RKO (cell line): ENCODE measurements around the gene RABGEF1.
"Not testable (repeated sequence)": the region's sequence is repeated elsewhere in the genome, so short reads cannot be mapped to it uniquely, and the experiment has no call there.

Source experiments
- DNase-seq: peaks from one replicate; pipeline ENCODE4 v3.0.0-alpha.2; 2016; ENCODE audit warnings: low spot score

Gene RABGEF1

DNA sequence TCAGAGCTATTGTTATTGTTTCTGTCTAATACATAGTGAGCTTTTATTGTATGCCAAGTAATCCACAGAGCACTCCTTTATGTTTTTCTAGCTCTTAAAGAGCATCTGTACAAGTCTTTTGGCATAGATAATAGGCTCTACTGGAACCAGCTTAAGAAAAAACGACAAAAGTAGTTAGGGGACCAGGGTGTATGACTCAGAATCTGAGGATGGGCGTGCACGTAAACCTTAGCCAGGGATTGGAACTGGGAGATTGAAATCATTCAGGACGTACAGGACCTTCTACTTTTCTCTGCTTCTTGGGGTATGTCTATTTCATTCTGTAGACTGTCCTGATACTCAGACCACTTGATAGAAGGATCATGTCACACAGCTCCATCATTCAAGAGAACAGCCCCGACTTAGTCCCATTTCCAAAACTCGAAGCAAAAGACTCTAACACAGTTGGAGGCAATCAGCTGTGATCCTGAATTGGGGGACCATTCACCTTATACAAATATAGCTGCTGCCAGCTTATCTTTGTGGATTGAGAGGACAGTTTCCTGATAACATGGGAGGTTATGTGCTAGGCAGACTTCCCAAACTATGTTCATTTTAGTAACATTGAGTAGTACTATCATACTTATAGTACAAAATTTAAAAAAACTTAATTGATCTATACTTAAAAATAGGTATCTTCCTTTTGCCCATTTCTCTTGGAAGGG, 24.9 kb downstream of the RABGEF1 start:
- DNase-seq: not testable (repeated sequence)

DNA sequence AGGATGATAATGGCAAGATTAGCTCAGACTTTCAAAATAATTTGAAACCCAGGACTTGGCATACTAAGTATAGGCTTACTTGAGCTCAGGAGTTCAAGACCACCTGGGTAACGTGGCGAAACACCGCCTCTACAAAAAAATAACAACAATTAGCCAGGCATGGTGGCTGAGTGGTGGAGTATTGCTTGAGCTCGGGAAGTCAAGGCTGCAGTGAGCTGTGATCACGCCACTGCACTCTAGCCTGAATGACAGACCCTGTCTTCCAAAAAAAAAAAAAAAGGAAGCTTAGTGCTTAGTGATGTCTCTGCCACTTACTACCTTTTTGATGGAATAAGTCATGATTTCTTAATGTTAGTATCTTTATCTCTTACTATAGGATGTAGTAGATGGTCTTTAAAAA, 25.5 kb downstream of the RABGEF1 start:
- no peak for DNase-seq

DNA sequence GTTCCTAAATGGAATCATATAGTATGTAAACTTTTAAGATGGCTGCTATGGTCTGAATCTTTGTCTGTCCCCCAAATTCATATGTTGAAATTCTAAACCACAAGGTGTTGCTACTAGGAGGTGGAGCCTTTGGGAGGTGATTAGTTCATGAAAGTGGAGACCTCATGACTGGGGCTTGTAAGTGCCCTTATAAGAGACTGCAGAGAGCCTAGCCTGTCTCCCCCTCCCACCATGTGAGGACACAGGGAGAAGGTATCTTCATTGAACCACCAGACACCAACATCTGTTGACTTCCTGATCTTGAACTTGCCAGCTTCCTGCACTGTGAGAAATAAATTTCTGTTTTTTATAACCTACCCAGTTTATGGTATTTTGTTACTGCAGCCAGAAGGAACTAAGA, 27.0 kb downstream of the RABGEF1 start:
- not testable (repeated sequence) for DNase-seq

DNA sequence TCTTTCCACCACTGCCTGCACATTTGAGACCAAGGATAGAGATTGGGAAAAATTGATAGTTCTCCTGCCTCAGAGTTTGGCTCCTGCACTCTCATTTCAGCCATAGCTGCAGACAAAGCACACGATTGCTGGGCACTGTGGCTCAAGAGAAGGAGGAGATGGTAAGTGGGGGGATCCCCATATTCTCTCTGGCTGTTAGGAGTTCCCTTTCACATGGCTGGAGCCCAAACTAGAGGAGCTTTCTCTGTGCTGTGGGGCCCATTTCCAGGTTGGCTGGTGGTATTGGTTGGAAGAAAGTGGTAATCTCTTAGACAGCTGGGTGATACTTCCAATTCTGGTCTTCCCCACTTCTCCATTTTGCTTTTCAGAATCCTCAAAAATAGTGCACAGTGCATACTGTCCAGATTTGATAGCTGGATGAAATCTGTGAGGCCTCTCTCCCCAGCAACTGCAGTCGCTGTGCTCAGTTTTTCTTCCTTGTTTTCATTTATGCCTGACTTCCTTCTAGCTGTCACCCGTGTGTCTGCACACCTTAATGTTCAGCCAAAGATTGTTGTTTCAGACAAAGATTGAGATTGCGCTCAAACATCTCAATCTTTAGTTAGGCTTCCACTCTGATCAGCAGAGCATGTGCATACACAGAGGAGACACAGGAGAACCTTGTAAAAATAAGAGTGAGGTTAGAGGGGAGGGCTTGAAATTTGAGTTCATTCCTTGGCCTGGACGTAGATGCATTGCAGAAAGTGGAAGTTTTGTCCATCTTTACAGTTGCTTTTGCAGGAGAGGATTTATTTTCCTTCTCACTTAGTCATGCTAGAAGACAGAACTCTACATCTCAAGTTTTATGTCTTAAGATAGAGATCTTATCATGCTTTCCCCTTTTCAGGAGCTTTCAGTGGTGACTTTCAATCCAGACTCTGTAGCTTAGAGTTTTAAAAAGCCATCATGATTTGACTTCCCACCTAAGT, 28.6 kb downstream of the RABGEF1 start:
- no peak for DNase-seq

DNA sequence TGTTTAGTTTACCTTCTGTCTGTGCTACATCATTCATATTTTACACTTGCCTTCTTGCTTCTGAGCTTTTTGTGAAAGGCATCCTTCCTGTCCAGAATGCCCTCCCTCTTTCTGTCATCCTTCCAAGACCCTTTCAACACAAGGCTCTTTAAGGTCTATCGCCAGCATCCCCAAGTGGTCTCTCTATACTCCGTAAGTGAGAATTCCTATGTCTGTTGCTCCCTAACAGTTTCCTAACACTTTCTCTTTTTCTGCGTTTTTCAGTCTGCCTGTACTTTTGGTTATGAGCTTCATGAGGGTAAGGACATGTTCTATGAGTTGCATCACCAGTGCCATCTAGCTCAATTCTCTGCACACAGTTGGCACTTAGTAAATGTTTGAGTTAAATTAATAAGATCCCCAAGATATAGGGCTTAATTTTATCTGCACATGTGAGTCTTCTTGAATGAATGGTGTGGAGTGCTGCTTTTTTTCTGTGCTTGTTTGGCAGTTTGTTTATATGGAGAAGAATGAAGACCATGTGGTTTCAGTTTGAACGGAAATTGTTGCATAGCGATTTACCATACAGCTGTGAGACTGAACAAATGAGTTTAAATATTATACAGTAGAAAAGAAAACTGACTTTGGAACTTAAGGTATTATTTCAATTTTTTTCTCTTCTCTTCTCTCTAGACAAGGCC, 29.4 kb downstream of the RABGEF1 start:
- DNase-seq: no peak

DNA sequence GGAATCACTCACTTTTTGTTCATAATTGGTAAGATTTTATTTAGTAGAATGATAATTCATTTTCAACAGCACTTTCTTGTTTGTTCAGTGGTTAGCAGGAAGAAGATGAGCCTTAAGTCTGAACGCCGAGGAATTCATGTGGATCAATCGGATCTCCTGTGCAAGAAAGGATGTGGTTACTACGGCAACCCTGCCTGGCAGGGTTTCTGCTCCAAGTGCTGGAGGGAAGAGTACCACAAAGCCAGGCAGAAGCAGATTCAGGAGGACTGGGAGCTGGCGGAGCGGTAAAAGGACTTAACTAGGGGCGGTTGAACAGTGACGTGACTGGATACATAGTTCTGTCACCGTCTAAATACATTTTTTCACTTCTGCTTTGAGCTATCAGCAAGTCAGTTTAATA, 31.3 kb downstream of the RABGEF1 start:
- no peak for DNase-seq

DNA sequence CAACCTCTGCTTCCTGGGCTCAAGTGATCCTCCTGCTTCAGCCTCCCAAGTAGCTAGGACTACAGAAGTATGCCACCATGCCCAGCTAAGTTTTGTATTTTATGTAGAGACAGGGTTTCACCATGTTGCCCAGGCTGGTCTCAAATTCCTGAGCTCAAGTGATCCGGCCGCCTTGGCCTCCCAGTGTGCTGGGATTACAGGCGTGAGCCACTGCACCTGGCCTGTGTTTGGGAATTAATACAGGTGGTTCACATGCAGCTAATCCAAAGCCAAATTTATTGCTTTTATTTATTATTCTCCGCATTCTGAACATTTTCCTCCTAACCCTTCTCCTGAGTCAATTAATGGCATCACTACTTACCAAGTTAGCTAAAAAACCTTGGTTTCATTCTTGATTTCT, 33.2 kb downstream of the RABGEF1 start:
- not testable (repeated sequence) for DNase-seq

DNA sequence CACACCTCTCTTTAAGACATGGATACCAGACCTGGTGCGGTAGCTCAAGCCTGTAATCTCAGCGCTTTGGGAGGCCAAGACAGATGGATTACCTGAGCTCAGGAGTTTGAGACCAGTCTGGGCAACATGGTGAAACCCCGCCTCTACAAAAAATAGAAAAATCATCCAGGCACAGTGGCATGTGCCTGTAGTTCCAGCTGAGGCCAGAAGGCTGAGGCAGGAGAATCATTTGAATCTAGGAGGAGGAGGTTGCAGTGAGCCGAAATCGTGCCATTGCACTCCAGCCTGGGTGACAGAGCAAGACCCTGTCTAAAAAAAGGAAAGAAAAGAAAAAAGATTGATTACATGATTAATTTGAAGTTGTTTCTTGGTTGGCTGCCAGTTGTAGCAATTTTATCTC, 35.9 kb downstream of the RABGEF1 start:
- peak; percentile 14 for DNase-seq

DNA sequence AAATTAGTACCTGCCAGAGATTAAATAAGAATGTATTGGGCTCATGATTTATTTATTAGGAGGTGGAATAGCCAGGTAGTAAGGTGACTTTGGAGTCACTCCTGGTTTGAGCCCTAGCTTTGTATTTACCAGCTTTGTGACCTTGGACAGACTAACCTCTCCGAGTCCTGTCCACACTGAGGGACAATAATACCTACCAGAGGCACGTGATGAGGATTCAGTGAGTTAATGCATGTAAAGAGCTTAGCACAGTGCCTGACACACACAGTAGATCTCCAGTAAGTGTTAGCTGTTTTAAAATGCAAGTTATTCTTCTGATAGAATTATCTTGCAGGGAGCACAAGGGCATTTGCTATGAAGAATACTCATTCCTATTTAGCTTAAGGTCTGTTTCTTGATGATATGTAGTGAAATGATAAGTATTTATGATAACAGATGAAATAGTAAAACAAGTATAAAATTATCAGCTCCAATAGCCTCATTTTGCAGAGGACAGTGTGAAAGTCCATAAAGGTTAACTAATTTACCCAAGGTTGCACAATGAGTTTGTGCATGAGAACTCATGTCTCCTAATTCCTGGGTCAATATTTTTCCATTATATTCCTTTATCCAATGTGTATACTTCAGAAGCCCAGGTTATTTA, 36.4 kb downstream of the RABGEF1 start:
- no peak for DNase-seq

DNA sequence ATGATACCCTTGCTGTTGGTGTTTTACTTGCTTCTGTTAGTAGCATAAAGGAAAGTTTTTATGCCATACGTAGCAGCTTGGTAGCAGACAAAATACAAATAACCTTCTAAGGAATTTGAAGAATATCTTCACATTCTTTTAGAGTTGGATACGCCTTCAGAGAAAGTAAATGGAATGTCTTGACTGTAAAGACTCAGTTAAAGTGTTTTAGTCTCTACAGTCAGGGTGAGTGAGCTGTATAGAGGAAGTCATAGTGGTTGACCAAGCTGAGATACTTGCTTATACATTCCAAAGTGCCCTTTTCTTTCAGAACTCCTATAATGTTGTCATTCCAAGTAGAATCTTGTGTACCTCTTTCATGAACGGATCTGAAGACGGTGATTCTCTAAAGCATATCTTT, 37.7 kb downstream of the RABGEF1 start:
- DNase-seq: no peak

DNA sequence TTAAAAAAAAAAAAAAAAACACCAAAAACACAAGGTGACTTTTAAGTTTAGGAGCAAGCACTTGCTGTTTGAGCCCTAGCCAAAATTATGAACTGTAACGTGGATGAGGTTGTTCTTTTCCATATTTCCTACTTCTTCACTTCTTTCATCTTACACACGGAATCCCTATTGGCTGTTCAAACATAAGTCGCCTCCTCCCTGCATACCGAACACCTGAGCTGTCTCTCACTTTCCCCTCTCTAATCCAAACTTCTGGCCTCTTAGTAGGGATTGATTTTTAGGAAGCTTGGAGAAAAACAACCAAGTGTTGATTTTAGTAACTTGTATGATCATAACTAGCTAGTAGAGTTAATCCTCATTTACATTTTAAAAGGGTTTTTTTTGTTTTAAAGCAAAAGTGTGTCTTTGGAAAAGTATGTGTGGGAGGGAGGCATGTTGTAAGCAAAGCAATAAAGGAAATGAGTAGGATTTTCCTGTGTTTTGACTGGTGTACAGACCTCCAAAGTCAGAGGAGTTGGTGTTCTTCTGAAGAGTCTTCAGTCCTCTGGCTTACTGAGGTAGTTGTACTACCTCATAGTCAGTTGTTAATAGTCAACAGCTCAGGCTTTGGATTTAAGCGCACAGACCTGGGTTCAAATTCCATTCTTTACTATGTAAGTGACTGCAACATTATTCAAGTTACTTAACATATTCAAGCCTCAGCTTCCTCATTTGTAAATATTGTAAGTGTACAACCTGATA, 39.3 kb downstream of the RABGEF1 start:
- peak; percentile 43 for DNase-seq

DNA sequence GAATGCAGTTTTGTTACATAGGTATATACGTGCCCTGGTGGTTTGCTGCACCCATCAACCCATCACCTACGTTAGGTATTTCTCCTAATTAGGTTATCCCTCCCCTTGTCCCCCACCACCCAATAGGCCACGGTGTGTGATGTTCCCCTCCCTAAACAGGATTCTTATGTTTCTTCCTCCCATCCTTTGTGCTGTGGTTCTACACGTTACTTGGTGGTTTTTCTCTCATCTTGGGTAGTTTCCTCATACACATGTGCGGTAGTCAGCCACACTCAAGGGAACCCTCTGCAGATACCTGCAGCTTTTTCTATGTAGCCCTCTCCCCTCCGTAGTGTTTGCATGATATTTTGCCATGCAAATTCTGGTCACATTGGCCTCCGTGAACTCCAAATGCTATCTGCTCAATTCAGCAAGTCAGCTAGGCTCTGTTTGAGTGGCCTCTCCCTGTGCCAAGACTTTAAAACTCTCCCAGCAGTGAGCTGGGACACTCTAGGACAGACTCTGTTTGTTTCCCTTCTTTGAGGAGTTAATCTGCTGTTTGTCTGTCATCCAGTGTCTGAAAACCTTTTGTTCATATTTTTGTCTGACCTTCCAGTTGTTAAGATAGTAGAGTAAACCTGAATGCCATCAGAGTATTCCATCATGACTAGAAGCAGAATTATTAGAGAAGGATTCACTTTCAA, 41.0 kb downstream of the RABGEF1 start:
- DNase-seq: no peak

DNA sequence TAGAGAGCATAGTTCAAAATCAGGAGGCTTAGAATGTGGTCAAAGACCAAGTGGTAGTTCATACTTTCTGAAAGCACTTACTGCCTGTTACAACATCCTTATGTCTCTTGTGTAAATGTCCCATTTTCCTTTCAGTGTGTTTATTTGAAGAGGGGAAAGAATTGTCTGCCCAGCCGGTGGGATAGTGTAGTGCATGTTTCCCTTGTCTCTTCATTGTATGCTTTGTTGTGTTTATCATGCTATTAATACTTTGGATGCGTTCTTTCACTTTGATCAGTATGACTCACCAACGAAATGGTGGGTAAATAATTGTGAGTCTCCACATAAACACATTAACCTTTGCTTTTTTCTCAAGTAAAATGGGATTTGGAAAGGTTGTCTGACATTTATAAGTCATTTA, 42.3 kb downstream of the RABGEF1 start:
- DNase-seq: not testable (repeated sequence)

DNA sequence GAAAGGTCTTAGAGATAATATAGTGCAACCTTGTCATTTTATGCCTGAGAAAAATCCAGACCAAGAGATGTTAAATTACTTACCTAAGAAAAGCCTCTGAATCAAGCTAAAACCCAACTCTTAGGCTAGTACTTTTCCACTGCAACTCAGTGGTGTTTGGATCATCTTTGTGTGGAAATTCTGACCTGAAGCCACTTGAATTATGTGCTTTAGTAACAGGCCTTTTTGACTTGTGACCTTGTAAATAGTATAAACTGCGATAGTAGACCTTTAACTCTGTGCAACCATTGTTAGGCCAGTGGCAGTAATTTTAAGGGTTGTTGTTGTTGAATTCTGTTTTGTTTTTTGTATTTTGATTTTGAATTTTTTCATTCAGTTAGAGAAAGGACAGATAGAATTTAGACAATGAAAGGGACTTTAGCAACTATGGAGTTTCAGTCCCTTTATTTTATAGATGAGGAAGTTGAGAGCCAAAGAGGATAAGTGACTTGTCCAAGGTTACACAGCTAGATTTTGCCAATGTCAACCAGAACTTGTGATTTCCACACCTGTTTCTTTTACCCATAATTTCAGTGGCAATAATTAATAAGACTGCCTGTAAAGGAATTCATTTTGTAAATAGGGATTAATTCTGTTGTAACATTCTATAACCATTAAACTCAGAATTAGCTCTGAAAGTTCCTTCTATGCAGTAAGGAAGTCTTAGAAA, 43.5 kb downstream of the RABGEF1 start:
- not testable (repeated sequence) for DNase-seq

DNA sequence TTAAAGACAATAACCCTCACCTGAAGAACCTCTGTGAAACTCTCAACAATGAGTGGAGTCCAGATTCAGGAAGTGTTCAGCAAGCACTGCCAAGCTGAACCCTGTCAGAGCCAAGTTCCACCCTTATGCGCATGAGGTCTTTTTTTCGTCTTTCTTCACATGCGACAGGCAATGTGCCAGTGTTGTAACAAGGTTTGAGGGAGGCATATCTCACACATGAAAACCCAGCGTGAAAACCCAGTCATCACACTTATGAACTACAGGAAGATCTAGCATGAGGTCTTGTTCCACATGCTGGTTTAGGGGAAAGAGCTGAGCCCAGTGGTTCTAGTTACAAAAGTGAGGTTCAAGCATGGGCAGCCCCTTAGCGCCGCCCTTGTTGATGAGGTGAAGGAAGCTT, 49.7 kb downstream of the RABGEF1 start:
- DNase-seq: no peak

DNA sequence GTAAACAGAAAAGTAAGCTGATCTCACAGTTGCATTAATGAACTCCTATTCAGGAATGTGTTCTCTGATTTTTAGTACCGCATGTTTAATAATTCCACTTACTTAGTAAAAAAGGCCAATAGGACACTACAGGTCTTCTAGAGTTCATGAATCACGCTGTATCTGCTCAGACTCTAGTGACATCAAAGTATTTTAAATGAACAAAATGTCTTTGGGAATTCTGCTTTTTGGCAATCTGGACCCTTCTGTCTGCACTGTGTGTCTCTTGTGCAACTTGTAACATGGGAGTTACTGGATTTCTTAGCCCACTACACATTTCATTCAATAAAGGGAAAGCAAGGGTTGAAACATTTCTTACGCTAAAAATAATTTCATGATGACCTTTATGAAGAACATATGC, 50.2 kb downstream of the RABGEF1 start:
- DNase-seq: no peak

DNA sequence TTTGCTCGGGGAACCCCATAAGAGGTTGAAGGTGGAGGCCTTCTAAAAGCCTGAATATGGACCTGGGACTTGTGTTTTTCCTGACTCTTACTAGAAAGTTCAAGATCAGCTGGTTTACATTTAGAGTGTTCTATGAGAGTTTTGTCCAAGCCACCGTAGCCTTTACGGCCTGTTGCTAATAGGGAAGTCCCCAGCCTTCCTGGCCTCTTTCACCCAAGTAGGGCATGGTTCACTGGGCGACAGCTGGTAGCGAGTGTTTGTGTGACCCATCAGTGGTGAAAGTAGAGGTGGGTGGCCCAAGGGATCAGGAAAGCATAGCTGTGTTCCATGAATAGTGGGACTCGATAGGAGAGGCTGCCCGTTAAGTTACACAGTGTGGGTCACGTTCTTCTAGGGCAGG, 60.1 kb downstream of the RABGEF1 start:
- no peak for DNase-seq

DNA sequence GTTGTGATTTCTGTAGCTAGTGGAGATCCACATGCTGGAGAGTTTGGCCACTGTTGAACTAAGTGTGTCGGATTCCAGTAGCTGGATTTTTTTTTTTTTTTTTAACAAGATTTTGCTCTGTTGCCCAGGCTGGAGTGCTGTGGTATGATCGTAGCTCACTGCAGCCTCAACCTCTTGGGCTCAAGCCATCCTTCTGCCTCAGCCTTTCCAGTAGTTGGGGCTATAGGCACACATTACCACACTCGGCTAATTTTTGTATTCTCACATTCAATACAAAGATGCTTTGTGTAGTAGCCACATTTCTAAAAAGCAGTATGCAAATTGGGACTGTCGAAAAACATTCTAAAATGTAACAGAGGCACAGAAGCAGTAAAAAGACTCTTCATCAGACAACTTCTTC, 63.5 kb downstream of the RABGEF1 start:
- no peak for DNase-seq

DNA sequence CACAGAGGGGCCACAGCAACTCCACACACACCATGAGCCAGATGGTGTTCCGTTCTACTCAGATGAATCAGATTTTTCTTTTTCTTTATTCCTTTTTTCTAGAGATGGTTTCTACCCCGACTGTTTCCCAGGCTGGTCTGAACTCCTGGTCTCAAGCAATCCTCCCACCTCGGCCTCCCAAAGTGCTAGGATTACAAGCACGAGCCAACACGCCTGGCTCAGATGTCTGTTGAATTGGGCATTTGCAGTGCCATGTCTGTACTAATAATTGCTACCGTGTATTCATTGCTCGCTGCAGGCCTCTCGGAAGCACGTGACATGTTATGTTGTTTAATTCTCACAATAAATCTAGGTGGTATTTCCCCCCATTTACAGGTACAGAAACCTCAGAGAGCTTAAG, 67.2 kb downstream of the RABGEF1 start:
- DNase-seq: no peak

DNA sequence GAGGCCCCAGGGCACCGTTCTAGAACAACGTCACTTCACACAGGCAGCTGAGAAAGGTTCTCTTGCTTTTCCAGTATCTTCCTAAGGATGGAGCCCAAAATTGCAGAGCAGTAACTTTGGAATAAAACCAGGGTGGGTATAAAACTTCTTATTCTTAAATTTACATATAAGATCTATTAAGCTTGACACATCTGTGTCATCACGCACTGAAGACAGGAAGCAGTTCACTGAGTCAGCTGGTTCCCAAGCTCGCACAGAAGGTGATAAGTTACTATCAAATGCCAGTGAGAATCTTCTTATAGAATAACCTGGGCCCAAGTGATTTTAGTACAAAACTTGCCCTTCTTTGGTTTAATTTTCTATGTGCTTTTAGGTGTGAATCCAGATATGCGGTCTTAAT, 70.2 kb downstream of the RABGEF1 start:
- no peak for DNase-seq
